ENCODE measurements around the gene TPRG1.
A peak's percentile ranks its signal among the peaks of the same experiment; 100 is the strongest.

TPRG1 gene

DNA sequence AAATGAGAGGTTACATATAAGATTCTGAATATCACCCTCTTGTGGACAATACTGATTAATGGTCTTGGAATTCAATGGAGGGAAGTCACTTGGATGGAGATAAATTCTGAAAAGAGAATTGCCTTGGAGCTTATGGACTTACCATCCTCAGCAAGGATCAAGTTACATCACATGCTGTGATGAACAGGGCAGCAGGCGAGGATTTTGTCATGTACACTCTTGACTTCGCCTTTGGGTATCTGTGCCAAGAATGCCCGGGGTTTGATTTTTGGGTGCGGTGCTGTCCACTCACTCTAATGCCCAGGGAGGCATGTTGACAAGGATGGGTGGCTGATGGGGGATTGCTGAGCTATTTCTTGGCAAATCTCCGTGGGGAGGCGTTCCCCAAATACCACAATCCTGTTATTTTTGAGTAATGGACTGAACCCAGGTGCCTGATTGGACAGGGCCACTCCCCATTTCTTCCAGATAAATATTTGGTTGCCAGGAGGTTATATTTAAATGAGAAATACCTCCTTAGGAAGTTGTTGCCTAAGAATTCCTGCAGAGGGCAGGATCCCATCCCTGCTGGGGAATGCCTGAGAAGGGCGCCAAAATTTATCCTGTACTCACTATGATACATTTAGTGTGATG is 96.3 kb downstream of the TPRG1 start:
- TF ChIP-seq, protein P1, sequence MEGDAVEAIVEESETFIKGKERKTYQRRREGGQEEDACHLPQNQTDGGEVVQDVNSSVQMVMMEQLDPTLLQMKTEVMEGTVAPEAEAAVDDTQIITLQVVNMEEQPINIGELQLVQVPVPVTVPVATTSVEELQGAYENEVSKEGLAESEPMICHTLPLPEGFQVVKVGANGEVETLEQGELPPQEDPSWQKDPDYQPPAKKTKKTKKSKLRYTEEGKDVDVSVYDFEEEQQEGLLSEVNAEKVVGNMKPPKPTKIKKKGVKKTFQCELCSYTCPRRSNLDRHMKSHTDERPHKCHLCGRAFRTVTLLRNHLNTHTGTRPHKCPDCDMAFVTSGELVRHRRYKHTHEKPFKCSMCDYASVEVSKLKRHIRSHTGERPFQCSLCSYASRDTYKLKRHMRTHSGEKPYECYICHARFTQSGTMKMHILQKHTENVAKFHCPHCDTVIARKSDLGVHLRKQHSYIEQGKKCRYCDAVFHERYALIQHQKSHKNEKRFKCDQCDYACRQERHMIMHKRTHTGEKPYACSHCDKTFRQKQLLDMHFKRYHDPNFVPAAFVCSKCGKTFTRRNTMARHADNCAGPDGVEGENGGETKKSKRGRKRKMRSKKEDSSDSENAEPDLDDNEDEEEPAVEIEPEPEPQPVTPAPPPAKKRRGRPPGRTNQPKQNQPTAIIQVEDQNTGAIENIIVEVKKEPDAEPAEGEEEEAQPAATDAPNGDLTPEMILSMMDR (IDR thresholded peaks at IDR 0.05; ENCODE audit: low read depth, low read length, missing control alignments): peak; percentile 39
- in situ Hi-C loops (cut with HindIII; ENCODE audit: low sequenced_read_pairs): no loop called here
- no peak overlapping the region for H3K4me3 ChIP-seq (ENCODE audit: low read depth, low read length)
- no peak for DNase-seq (ENCODE audit: low read depth)

DNA sequence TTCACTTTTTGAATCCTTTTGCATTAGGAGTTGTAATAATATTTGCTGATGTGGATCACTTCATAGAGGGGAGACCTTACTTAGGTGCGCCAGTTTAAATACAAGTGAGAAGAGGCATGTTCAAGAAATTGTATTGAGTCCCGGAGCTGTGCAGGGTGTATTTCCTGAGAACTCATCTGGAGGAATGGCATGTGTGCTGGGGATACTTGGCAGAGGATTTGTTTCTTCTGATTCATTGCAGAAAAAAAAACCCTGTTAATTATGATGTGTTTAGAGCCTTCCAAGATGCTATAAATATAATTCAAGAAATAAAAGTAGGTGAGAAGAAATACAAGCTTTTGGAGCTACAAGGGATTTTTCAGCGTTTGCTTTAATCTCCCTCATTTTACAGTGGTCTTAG is 97.6 kb downstream of the TPRG1 start:
- TF ChIP-seq, protein P1 (IDR thresholded peaks at IDR 0.05; ENCODE audit: low read depth, low read length, missing control alignments): no peak
- no peak overlapping the region for H3K4me3 ChIP-seq (ENCODE audit: low read depth, low read length)
- no peak for DNase-seq (ENCODE audit: low read depth)
- in situ Hi-C loops (cut with HindIII; ENCODE audit: low sequenced_read_pairs): no loop called here

DNA sequence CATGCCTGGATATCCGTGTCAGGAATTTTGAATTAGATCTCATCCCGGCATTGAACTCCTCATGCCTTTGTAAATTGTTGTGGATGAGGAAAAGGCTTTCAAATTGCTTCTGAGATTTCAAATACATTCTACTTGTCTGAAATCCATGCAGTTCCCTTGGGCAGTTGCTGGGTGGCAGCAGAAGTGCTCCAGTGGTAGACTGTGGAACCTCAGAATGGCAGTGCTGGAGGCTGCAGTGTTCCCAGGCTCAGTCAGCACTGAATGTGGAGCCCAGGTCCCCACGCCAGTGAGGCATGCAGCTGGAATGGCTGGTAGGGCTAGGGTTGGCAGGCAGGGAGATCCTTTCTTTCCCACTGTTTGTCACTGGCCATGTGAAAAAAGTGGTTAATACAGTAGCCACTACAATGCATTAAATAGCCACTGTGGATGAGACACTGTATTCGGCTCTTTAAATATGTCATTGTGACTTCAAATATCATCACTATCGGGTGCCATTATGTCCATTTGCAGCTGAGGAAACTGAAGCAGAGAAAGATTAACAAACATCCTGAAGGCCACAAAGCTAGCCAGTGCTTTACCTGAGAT is 98.6 kb downstream of the TPRG1 start:
- H3K4me3 ChIP-seq (ENCODE audit: low read depth, low read length): no peak overlapping the region
- DNase-seq (ENCODE audit: low read depth): peak; percentile 71
- in situ Hi-C loops (cut with HindIII; ENCODE audit: low sequenced_read_pairs): no loop called here
- TF ChIP-seq, protein P1 (IDR thresholded peaks at IDR 0.05; ENCODE audit: low read depth, low read length, missing control alignments): peak; percentile 92

DNA sequence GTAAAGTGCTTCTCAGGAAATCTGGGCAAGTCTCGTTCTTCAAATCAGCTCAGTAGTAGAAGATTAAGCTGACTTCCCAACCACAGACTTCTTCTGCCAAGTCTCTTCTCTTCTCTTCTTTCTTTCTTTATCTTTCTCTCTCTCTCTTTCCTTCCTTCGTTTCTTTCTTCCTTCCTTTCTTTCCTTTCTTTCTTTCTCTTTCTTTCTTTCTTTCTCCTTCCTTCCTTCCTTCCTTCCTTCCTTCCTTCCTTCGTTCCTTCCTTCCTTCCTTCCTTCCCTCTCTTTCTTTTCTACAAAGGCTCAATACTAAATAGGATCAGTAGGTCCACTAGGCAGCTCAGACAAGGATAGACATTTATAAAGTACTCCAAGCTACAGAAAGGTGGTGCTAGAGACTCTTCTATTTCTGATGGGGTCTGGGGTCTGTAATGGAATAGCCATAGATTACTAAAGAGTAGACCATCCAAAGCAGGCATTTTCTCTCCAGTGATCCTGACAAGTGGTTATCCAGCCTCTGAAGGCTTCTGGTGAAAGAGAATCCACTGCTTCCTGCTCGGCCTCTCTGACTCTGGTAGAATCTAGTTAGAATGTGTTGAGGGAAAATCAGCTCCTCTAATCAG is 100.8 kb downstream of the TPRG1 start:
- in situ Hi-C loops (cut with HindIII; ENCODE audit: low sequenced_read_pairs): no loop called here
- TF ChIP-seq, protein P1 (IDR thresholded peaks at IDR 0.05; ENCODE audit: low read depth, low read length, missing control alignments): peak; percentile 45
- DNase-seq (ENCODE audit: low read depth): no peak
- H3K4me3 ChIP-seq (ENCODE audit: low read depth, low read length): no peak overlapping the region

DNA sequence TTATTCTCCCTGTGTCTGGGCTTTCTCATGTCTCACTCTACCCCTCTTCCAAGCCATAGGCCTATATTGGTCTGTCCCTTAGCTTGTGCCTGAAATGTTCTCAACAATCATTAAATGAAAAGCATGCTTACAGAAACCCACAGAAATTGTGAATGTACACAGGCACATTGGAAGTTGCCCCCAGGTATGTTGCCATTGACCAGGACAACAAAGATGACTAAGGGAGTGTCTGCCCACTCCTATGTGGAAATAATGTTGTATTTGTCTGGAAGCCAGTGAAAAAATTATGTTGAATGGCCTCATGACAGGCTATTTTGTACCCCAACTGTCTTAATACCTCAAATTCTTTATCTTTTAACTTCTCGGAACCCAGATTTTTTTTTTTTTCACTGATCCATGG is 102.0 kb downstream of the TPRG1 start:
- no peak overlapping the region for H3K4me3 ChIP-seq (ENCODE audit: low read depth, low read length)
- TF ChIP-seq, protein P1 (IDR thresholded peaks at IDR 0.05; ENCODE audit: low read depth, low read length, missing control alignments): no peak
- DNase-seq (ENCODE audit: low read depth): no peak
- in situ Hi-C loops (cut with HindIII; ENCODE audit: low sequenced_read_pairs): no loop called here

DNA sequence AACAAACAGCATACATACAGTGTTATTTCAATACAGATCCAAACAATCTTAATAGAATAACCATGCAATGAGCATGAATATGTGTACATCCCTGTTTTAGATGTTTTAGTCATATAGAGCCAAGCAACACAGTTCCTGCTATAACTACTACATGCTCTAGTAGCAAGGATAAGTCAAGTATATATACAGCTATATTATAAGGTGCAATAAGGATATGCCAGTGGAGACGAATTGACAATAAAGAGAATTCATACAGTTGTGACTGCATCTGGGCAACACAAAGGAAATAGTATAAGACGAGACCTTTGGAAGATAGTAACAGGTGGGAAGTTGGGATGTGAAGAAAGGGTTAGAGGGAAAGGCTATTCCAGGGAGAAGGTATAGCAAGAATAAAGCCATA is 103.4 kb downstream of the TPRG1 start:
- in situ Hi-C loops (cut with HindIII; ENCODE audit: low sequenced_read_pairs): no loop called here
- H3K4me3 ChIP-seq (ENCODE audit: low read depth, low read length): no peak overlapping the region
- DNase-seq (ENCODE audit: low read depth): no peak
- TF ChIP-seq, protein P1 (IDR thresholded peaks at IDR 0.05; ENCODE audit: low read depth, low read length, missing control alignments): no peak
